Transverse colon (tissue), 4 donors: ENCODE results near the gene GPR78. TPM values are rescaled to one million over a fixed set of nuclear protein-coding genes. Genes with fewer than 3 reads are reported as not detected.

Experiments
- DNase-seq: peaks from one replicate; pipeline ENCODE4 v3.0.0-alpha.2; 2019
- H3K27ac ChIP-seq, 4 donors: fragments of 200-600 bp; sonication (generic); 2 replicates each; pipeline ENCODE4 v1.5.1; 2016 to 2018; ENCODE audit warnings: inconsistent platforms in 4 of 4
- H3K27me3 ChIP-seq: fragments of 200-600 bp; sonication (generic); 2 replicates; pipeline ENCODE4 v1.5.1; 2017; ENCODE audit warnings: inconsistent platforms
- H3K36me3 ChIP-seq, 4 donors: fragments of 200-600 bp; sonication (generic); 2 replicates each; pipeline ENCODE4 v1.5.1; 2017 to 2019; ENCODE audit warnings: inconsistent platforms in 4 of 4
- H3K4me1 ChIP-seq, 4 donors: fragments of 200-600 bp; sonication (generic); 2 replicates each; pipeline ENCODE4 v1.5.1; 2017 to 2020; ENCODE audit warnings: inconsistent platforms in 4 of 4
- H3K4me3 ChIP-seq, 4 donors: fragments of 200-600 bp; sonication (generic); 1 replicate in 1 of 4; 2 replicates in 3 of 4; pipeline versions ENCODE4 v1.5.1 to v1.6.1; 2017 to 2019; ENCODE audit warnings: inconsistent platforms in 4 of 4
- H3K9me3 ChIP-seq, 2 donors: fragments of 200-600 bp; sonication (generic); 2 replicates each; pipeline ENCODE4 v1.5.1; 2017 to 2019; ENCODE audit warnings: inconsistent platforms in 2 of 2
- CTCF ChIP-seq, 5 experiments: fragments of 200-600 bp in 3 of 5; fragments of 450-650 bp in 2 of 5; sonication (generic) in 3 of 5; IDR thresholded peaks; 1 replicate in 2 of 5; 2 replicates in 3 of 5; pipeline ENCODE4 v1.5.1; 2016 to 2017; ENCODE audit warnings: antibody characterized with exemption in 5 of 5, inconsistent platforms in 3 of 5, mild to moderate bottlenecking in 2 of 5, moderate library complexity in 1 of 5
- EP300 ChIP-seq: sonication (generic); formaldehyde crosslinking; IDR thresholded peaks from one replicate; pipeline ENCODE4 v1.6.1; 2017; ENCODE audit warnings: antibody characterized with exemption, low read depth
- POLR2A ChIP-seq: fragments of 450-650 bp; IDR thresholded peaks from one replicate; pipeline ENCODE4 v1.6.1; 2016; ENCODE audit warnings: antibody characterized with exemption, mild to moderate bottlenecking, moderate library complexity
- POLR2AphosphoS5 ChIP-seq, 3 donors: sonication (generic); formaldehyde crosslinking; IDR thresholded peaks; one replicate each; pipeline ENCODE4 v1.6.1; 2016; ENCODE audit warnings: antibody characterized with exemption in 3 of 3
- WGBS, 2 donors: methylation state at CpG; one replicate each; pipeline ENCODE4 v1.1.5; 2018; ENCODE audit warnings: low coverage in 1 of 2; 5-methylcytosine and 5-hydroxymethylcytosine counted together
- in situ Hi-C, 4 donors: fragments of 200-750 bp; cut with MboI; loops; one replicate each; pipeline versions ENCODE4 v1.15.0 to v1.15.1; 2017; ENCODE audit warnings: low sequenced_read_pairs in 3 of 4, low pct_ligation_motif_present in 1 of 4, low pct_unique_long_range_greater_than_20kb in 1 of 4
- intact Hi-C: fragments of 100-400 bp; cut with DNase I; formaldehyde crosslinking; loops from one replicate; pipeline ENCODE4 v1.15.1; 2023; ENCODE audit warnings: low total_unique reads
- total RNA-seq, 4 donors: library from RNA; depleted of rRNA; stranded (reverse); fragments of >200 nt; gene quantifications; one replicate each; pipeline ENCODE4 v1.1.0, GENCODE V29; 2016

GPR78 gene
- total RNA-seq, 4 donors from 2014 or later: 0.14 TPM; not detected in 3

DNA sequence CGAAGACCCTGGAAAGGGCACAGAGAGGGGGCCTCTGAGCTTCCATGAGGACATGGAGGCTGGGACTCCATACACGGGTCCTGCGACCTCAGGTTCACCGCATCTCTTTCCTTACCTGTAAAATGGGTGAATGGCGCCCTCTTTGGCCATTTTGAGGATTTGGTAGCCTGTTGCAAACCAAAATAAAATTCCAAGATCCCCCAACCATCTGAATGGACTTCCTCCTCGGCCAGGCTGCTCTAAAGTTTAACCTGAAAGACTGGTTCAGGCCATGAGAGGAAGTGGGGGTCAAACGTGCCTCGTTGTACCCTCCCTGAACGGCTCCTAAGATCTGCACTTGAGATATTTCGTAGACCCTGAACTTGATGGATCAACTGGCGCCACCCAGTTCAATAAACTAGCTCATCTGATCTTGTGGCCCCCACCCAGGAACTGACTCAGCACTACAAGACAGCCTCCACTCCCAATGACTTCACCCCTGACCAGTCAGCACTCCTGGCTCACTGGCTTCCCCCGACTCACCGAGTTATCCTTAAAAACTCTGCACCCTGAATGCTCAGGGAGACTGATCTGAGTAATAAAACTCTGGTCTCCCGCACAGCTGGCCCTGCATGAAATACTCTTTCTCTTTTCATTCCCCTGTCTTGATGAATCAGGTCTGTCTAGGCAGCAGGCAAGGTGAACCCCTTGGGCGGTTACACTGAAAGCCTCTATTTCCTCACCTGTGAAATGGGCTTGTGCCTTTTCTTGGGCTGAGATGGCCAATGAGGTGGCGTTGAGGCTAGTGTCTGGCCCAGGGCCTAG, 32.9 kb upstream of the GPR78 start:
- H3K9me3 ChIP-seq: no peaks in the 10 kb centered on the region
- no peak for DNase-seq
- H3K27me3 ChIP-seq: no peaks in the 10 kb centered on the region
- intact Hi-C loops: no loop called here
- no peak overlapping the region for H3K27ac ChIP-seq
- WGBS, 2 donors: 50 to 60% methylated on average over 2 to 16 of the region's 16 CpGs
- H3K36me3 ChIP-seq: no peaks in the 10 kb centered on the region
- peak; percentile 6 to 45 (median 39) for TF ChIP-seq CTCF (IDR thresholded peaks at IDR 0.05)
- TF ChIP-seq EP300: no peak
- TF ChIP-seq POLR2AphosphoS5 (IDR thresholded peaks at IDR 0.05): no peak
- H3K4me1 ChIP-seq: no peaks in the 10 kb centered on the region
- in situ Hi-C loops: no loop called here
- H3K4me3 ChIP-seq: no peak overlapping the region

- TF ChIP-seq CTCF (IDR thresholded peaks at IDR 0.05) (no peak), EP300 (no peak), POLR2A (no peak), POLR2AphosphoS5 (IDR thresholded peaks at IDR 0.05) (no peak)
- intact Hi-C loops: loop anchor here (2.0 kb wide), 1 partner anchor 79 kb away; no protein-coding TSS in a partner anchor
- WGBS, 2 donors: 79% methylated on average over 15 of the region's 16 CpGs; no CpG with 5 or more reads in 1 of the 2 donors
- Histone ChIP-seq H3K4me3 (no peak overlapping the region), H3K9me3 (no peaks in the 10 kb centered on the region), H3K4me1 (no peaks in the 10 kb centered on the region), H3K27me3 (no peaks in the 10 kb centered on the region), H3K36me3 (no peaks in the 10 kb centered on the region), H3K27ac (no peak overlapping the region)
- no peak for DNase-seq
- in situ Hi-C loops: no loop called here
These were observed 32.1 kb upstream of the GPR78 start for GRCh38 chr4:8547912-8548730.

GRCh38 chr4:8548731-8549351, 31.4 kb upstream of the GPR78 start:
- Histone ChIP-seq H3K4me1 (no peaks in the 10 kb centered on the region), H3K9me3 (no peaks in the 10 kb centered on the region), H3K27ac (no peak overlapping the region), H3K4me3 (no peak overlapping the region), H3K36me3 (no peaks in the 10 kb centered on the region), H3K27me3 (no peaks in the 10 kb centered on the region)
- TF ChIP-seq CTCF (IDR thresholded peaks at IDR 0.05): no peak
- no peak for TF ChIP-seq POLR2A
- no peak for TF ChIP-seq POLR2AphosphoS5 (IDR thresholded peaks at IDR 0.05)
- no peak for TF ChIP-seq EP300
- in situ Hi-C loops: no loop called here
- intact Hi-C loops: loop anchor here (2.0 kb wide), 1 partner anchor 80 kb away; no protein-coding TSS in a partner anchor
- no peak for DNase-seq
- 74 to 90% methylated on average over 8 to 14 of the region's 14 CpGs for WGBS, 2 donors
